Astrocyte of the spinal cord (primary cell): ENCODE data around the gene GALNT10.

Source experiments
- DNase-seq: peaks from one replicate; pipeline ENCODE4 v3.0.0; 2011; ENCODE audit warnings: low read depth, low spot score
- H3K4me3 ChIP-seq: 2 replicates; pipeline ENCODE4 v1.5.1; 2011; ENCODE audit warnings: low read depth, mild to moderate bottlenecking, low read length, moderate library complexity
- in situ Hi-C: cut with HindIII; loops from 2 replicates; pipeline ENCODE4 v1.10.0; 2017; ENCODE audit warnings: low sequenced_read_pairs
- TF ChIP-seq, protein P1 (sequence below): IDR thresholded peaks from 2 replicates; pipeline ENCODE4 v1.5.1; 2012; ENCODE audit warnings: low read depth, mild to moderate bottlenecking, low read length, inconsistent platforms

The GALNT10 gene

DNA sequence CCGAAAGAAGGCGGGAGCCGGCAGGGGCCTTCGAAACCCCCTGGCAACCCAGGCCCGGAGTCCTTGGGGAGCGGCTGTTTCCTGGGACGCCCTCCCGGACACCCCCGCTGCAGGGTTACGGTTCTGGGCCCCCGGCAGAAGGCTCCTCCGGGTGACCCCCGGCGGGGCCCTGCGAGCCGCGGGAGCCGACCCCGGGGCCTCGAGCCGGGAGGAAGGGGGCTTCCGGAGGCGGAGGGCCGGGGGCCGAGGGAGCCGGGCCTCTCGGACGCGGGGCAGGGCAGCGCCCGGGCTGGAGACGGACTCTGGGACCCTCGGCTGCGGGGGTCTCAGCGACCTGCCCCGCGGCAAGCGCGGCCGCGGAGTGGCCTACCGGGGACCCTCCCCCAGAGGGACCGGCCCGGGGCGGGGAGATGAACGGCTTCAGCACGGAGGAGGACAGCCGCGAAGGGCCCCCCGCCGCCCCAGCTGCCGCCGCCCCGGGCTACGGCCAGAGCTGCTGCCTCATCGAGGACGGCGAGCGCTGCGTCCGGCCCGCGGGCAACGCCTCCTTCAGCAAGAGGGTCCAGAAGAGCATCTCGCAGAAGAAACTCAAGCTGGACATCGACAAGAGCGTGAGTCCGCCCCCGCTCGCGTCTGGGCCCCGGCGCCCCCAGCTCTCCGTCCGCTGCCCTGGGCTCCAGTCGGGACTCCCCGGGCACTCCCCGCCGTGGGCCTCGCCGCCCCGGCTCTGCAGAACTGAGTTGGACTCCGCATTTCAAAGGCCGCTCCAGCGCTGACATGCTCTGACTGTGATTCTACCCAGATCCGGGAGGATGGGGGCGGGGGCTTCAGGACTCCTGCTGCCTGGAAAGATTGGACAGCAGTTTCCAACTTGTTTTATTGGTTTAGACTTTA lies 255.9 kb downstream of the GALNT10 start:
- in situ Hi-C loops, result no loop called here
- peak; percentile 71 for DNase-seq
- H3K4me3 ChIP-seq, result peak overlapping the region; percentile 65
- TF ChIP-seq, protein P1, sequence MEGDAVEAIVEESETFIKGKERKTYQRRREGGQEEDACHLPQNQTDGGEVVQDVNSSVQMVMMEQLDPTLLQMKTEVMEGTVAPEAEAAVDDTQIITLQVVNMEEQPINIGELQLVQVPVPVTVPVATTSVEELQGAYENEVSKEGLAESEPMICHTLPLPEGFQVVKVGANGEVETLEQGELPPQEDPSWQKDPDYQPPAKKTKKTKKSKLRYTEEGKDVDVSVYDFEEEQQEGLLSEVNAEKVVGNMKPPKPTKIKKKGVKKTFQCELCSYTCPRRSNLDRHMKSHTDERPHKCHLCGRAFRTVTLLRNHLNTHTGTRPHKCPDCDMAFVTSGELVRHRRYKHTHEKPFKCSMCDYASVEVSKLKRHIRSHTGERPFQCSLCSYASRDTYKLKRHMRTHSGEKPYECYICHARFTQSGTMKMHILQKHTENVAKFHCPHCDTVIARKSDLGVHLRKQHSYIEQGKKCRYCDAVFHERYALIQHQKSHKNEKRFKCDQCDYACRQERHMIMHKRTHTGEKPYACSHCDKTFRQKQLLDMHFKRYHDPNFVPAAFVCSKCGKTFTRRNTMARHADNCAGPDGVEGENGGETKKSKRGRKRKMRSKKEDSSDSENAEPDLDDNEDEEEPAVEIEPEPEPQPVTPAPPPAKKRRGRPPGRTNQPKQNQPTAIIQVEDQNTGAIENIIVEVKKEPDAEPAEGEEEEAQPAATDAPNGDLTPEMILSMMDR, result no peak

DNA sequence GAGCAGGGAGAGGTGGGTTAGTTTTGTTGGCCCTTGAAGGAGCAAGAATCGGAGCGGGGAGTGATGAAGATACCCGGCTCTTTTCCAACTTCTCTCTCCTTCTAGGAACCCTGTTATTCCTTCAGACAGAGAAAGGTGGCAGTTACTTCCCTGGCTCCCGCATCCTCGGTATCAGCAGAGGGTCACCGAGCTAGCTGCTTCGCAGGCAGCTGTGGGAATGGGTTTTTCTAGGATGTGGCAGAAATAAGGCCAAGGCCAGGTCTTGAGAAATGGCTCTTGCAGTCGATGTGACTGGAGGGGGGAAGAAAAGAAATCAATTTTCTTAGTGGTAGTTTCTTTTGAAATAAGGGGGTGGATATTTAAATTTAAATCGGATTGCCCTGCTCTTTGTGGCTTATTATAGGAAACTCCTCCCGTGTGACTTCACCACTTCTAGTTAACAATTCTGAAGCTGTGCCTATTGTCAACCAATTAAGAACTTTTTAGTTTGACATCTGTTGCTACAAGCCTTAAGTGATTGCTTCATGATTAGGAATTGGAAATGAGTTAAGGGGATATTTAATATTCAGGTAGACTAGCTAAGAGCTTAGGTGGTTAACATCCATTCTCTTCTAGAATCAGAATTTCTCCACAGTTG lies 256.7 kb downstream of the GALNT10 start:
- TF ChIP-seq, protein P1, result no peak

DNA sequence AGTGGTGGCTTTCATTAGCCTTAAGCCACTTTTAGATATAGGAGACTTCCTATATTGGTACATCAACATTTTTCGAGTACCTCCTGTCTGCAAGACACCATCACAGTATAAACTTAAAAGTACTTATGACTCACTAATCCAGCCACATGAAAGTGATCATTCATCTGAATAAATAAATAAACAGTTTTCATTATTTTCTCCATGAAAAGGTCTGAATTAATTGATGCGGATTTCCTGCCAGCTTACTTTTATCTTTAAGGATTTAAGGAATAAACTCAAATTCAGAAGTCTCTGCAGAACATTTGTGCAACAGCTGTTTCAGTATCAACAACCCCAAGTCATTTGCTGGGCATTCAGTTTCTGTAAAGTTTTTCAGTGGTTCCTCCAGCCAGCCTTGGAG lies 259.3 kb downstream of the GALNT10 start:
- no peak overlapping the region for H3K4me3 ChIP-seq
- no peak for DNase-seq
- in situ Hi-C loops, result no loop called here
- TF ChIP-seq, protein P1, result no peak

More for the DNA sequence above, 256.7 kb downstream of the GALNT10 start:
- H3K4me3 ChIP-seq, result peak overlapping the region; percentile 65
- in situ Hi-C loops, result no loop called here
- no peak for DNase-seq

DNA sequence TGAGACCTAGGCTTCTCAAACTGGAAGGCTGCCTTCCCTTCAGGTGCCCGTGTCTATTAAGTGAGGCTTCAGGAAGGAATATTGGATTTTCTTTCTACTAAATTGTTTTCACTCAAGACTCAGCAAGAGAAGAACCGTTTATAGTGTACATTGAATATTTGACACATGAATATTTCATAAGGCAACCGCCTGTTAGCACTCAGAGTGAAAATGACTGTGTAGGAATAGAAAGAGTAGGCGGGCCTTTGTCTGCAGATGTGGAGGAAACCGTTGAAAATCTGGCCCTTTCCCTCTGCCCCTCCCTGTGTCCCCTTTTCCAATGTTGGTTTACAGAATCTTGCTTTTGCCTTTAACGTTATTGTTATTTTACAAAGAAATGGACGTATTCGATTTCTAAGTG lies 261.4 kb downstream of the GALNT10 start:
- no peak for DNase-seq
- H3K4me3 ChIP-seq, result no peak overlapping the region
- TF ChIP-seq, protein P1, result no peak
- in situ Hi-C loops, result no loop called here

DNA sequence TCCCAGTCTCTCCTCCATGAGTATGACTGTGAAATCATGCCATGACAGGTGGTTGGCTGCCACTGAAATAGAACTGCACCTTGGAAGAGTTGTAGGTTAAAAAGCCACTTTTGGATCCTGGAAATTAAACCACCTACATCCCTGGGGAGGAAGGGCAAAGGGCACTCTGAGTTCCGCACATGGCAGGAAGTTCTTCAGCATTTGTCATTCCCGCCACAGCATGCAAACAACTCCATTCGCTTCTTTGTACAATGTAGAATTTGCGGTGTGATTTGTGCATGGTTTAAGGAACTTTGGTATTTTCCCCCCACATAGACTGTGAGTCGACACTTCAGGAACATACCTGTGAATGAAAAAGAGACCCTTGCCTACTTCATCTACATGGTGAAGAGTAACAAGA lies 265.1 kb downstream of the GALNT10 start:
- in situ Hi-C loops, result no loop called here
- TF ChIP-seq, protein P1, result no peak
- H3K4me3 ChIP-seq, result no peak overlapping the region
- DNase-seq, result no peak

DNA sequence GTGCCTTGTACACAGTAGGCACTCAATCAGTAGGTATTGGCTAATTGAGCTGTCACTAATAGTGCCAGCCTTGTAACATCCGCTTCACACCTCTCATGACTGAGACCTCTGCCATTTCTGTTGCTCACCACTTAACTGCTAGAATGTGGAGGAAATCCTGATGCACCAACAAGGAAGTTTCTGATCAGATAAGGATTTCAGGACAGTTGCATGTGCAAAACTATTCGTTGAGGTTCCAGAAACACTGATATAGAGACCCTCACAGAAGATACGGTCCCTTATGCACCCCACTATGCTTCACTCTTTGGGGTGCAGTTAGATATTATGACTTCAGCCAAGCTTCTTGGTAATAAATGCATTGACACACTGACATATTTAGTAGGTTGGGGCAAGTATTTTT lies 266.0 kb downstream of the GALNT10 start:
- no peak overlapping the region for H3K4me3 ChIP-seq
- DNase-seq, result no peak
- in situ Hi-C loops, result no loop called here
- TF ChIP-seq, protein P1, result no peak
